H9 (cell line): ENCODE data around the gene ALDH1B1. TPM values are rescaled to one million over a fixed set of nuclear protein-coding genes. Genes with fewer than 3 reads are reported as not detected.

Source experiments
- DNase-seq: peaks from one replicate; pipeline ENCODE4 v3.0.0-alpha.2; 2017
- H2AFZ ChIP-seq: one replicate; pipeline ENCODE4 v1.6.1; 2013; ENCODE audit warnings: mild to moderate bottlenecking, low read length, control low read depth, moderate library complexity
- H2AK5ac ChIP-seq: 2 replicates; pipeline ENCODE4 v1.6.1; 2013; ENCODE audit warnings: low read length, control low read depth, mixed read lengths; ENCODE audit not compliant: insufficient read length
- H2BK120ac ChIP-seq: one replicate; pipeline ENCODE4 v1.6.1; 2013; ENCODE audit warnings: low read depth, mild to moderate bottlenecking, low read length, control low read depth, inconsistent platforms; ENCODE audit not compliant: poor library complexity, severe bottlenecking
- H2BK12ac ChIP-seq: 2 replicates; pipeline ENCODE4 v1.6.1; 2013; ENCODE audit warnings: low read length, control low read depth, mixed read lengths, low read depth; ENCODE audit not compliant: insufficient read length
- H2BK15ac ChIP-seq: 2 replicates; pipeline ENCODE4 v1.6.1; 2013; ENCODE audit warnings: low read depth, low read length, control low read depth
- H2BK20ac ChIP-seq: one replicate; pipeline ENCODE4 v1.6.1; 2013; ENCODE audit warnings: low read depth, mild to moderate bottlenecking, low read length, control low read depth, inconsistent platforms; ENCODE audit not compliant: poor library complexity, severe bottlenecking
- H2BK5ac ChIP-seq: 2 replicates; pipeline ENCODE4 v1.6.1; 2013; ENCODE audit warnings: low read length, control low read depth, mixed read lengths; ENCODE audit not compliant: insufficient read length
- H3K14ac ChIP-seq: 2 replicates; pipeline ENCODE4 v1.6.1; 2013; ENCODE audit warnings: low read length, control low read depth; ENCODE audit not compliant: insufficient read depth
- H3K18ac ChIP-seq: 2 replicates; pipeline ENCODE4 v1.6.1; 2013; ENCODE audit warnings: low read depth, mild to moderate bottlenecking, mixed read lengths, low read length, control low read depth; ENCODE audit not compliant: insufficient read length
- H3K23ac ChIP-seq: 2 replicates; pipeline ENCODE4 v1.6.1; 2013; ENCODE audit warnings: low read length, control low read depth, mixed read lengths, low read depth; ENCODE audit not compliant: insufficient read length
- H3K23me2 ChIP-seq: 2 replicates; pipeline ENCODE4 v1.6.1; 2013; ENCODE audit warnings: low read depth, mild to moderate bottlenecking, mixed read lengths, low read length, control low read depth; ENCODE audit not compliant: insufficient read length, poor library complexity, severe bottlenecking
- H3K27ac ChIP-seq: 2 replicates; pipeline ENCODE4 v1.5.1; 2013; ENCODE audit warnings: low read length, control low read depth, mixed read lengths, low read depth; ENCODE audit not compliant: insufficient read length
- H3K27me3 ChIP-seq: 2 replicates; pipeline ENCODE4 v1.6.1; 2013; ENCODE audit warnings: low read length, control low read depth, inconsistent platforms; ENCODE audit not compliant: insufficient read depth
- H3K4ac ChIP-seq: 2 replicates; pipeline ENCODE4 v1.6.1; 2013; ENCODE audit warnings: low read depth, mild to moderate bottlenecking, control low read depth, inconsistent platforms, low read length, moderate library complexity
- H3K4me1 ChIP-seq: 2 replicates; pipeline ENCODE4 v1.6.1; 2013; ENCODE audit warnings: low read length, control low read depth, inconsistent platforms; ENCODE audit not compliant: insufficient read depth
- H3K4me2 ChIP-seq: 2 replicates; pipeline ENCODE4 v1.6.1; 2013; ENCODE audit warnings: low read length, control low read depth, mixed read lengths; ENCODE audit not compliant: insufficient read length, insufficient read depth
- H3K56ac ChIP-seq: 2 replicates; pipeline ENCODE4 v1.6.1; 2013; ENCODE audit warnings: low read depth, mild to moderate bottlenecking, mixed read lengths, low read length, control low read depth; ENCODE audit not compliant: insufficient read length
- H3K79me1 ChIP-seq: 2 replicates; pipeline ENCODE4 v1.6.1; 2013; ENCODE audit warnings: low read depth, mild to moderate bottlenecking, moderate library complexity, low read length, control low read depth, inconsistent platforms; ENCODE audit not compliant: insufficient read depth, poor library complexity, severe bottlenecking
- H3K79me2 ChIP-seq: 2 replicates; pipeline ENCODE4 v1.6.1; 2013; ENCODE audit warnings: low read length, control low read depth, inconsistent platforms; ENCODE audit not compliant: insufficient read depth
- H3K9ac ChIP-seq: 2 replicates; pipeline ENCODE4 v1.6.1; 2013; ENCODE audit warnings: low read length, control low read depth, mixed read lengths; ENCODE audit not compliant: insufficient read length; ENCODE audit errors: extremely low read depth
- H3K9me3 ChIP-seq: one replicate; pipeline ENCODE4 v1.6.1; 2013; ENCODE audit warnings: low read depth, low read length, inconsistent platforms; ENCODE audit not compliant: control insufficient read depth
- H3T11ph ChIP-seq: one replicate; pipeline ENCODE4 v1.6.1; 2013; ENCODE audit warnings: mild to moderate bottlenecking, low read length, control low read depth, inconsistent platforms
- H4K20me1 ChIP-seq: one replicate; pipeline ENCODE4 v1.6.1; 2013; ENCODE audit not compliant: control insufficient read depth, insufficient read length, insufficient read depth
- H4K5ac ChIP-seq: 2 replicates; pipeline ENCODE4 v1.6.1; 2013; ENCODE audit warnings: low read depth, mild to moderate bottlenecking, mixed read lengths, low read length, control low read depth; ENCODE audit not compliant: insufficient read length
- H4K8ac ChIP-seq: replicated peaks from 2 replicates; pipeline ENCODE4 v1.6.1; 2013; ENCODE audit warnings: low read length, control low read depth, mixed read lengths, low read depth; ENCODE audit not compliant: insufficient read length
- H4K91ac ChIP-seq: 2 replicates; pipeline ENCODE4 v1.6.1; 2013; ENCODE audit warnings: low read depth, mild to moderate bottlenecking, moderate library complexity, mixed read lengths, low read length, control low read depth; ENCODE audit not compliant: insufficient read length
- H3K27ac Mint-ChIP-seq, 3 experiments: 2 replicates in 2 of 3; 3 replicates in 1 of 3; pipeline ENCODE4 v1.8.0; 2020 to 2021; ENCODE audit warnings: mixed read lengths in 3 of 3, mild to moderate bottlenecking in 1 of 3, moderate library complexity in 1 of 3
- H3K27me3 Mint-ChIP-seq: 2 replicates; pipeline ENCODE4 v1.8.0; 2021; ENCODE audit warnings: low read depth, mild to moderate bottlenecking, moderate library complexity, mixed read lengths
- H3K36me3 Mint-ChIP-seq, 3 experiments: 2 replicates in 2 of 3; 3 replicates in 1 of 3; pipeline ENCODE4 v1.8.0; 2020 to 2021; ENCODE audit warnings: low read depth in 3 of 3, mixed read lengths in 3 of 3; ENCODE audit not compliant: insufficient read depth in 1 of 3
- H3K4me1 Mint-ChIP-seq, 2 experiments: 2 replicates each; pipeline ENCODE4 v1.8.0; 2020; ENCODE audit warnings: mixed read lengths in 2 of 2
- H3K4me3 Mint-ChIP-seq, 2 experiments: 2 replicates in 1 of 2; 3 replicates in 1 of 2; pipeline ENCODE4 v1.8.0; 2020 to 2021; ENCODE audit warnings: mild to moderate bottlenecking in 2 of 2, mixed read lengths in 2 of 2, moderate library complexity in 1 of 2
- H3K9me3 Mint-ChIP-seq, 2 experiments: 2 replicates in 1 of 2; 3 replicates in 1 of 2; pipeline ENCODE4 v1.8.0; 2020; ENCODE audit warnings: mild to moderate bottlenecking in 2 of 2, mixed read lengths in 2 of 2, moderate library complexity in 1 of 2
- CTCF ChIP-seq: fragments of 200-600 bp; sonication (generic); conservative IDR thresholded peaks from 3 replicates; pipeline ENCODE4 v1.8.0; 2021; ENCODE audit warnings: antibody characterized with exemption, mild to moderate bottlenecking
- WGBS: extraction: QIAGEN DNeasy Blood & Tissue Kit; methylation state at CpG from one replicate; pipeline ENCODE4 v1.1.7; 2013; ENCODE audit warnings: missing lambda C conversion rate, low lambda C conversion rate, mixed read lengths; ENCODE audit not compliant: insufficient read length; ENCODE audit errors: extremely low coverage; 5-methylcytosine and 5-hydroxymethylcytosine counted together
- total RNA-seq: library from RNA; stranded (reverse); gene quantifications from 2 replicates; pipeline ENCODE4 v1.2.1, GENCODE V29; 2021

ALDH1B1 gene
- total RNA-seq, 1 experiment from 2014 or later = 49.6 TPM

- H2BK120ac ChIP-seq = no peak overlapping the region
- no peak overlapping the region for H4K8ac ChIP-seq
- H2BK5ac ChIP-seq = no peak overlapping the region
- no peaks in the 10 kb centered on the region for H3K79me2 ChIP-seq
- no peaks in the 10 kb centered on the region; the same call in 1 of the 2 replicates for H3K4me1 ChIP-seq
- no peak overlapping the region for H3K23ac ChIP-seq
- no peak overlapping the region for H3K18ac ChIP-seq
- DNase-seq = no peak
- H3K79me1 ChIP-seq = no peaks in the 10 kb centered on the region
- no peak overlapping the region for H3K14ac ChIP-seq
- H3K9me3 ChIP-seq = no peaks in the 10 kb centered on the region
- Mint-ChIP-seq H3K27me3 (peaks cover 56% of the 10 kb centered on the region), H3K4me3 (peak overlapping the region; percentile 54 to 61), H3K27ac (no peak overlapping the region), H3K9me3 (no peaks in the 10 kb centered on the region), H3K36me3 (no peaks in the 10 kb centered on the region; a peak in 1 of 7 replicates), H3K4me1 (peaks cover 48 to 56% of the 10 kb centered on the region in 2 experiments)
- peaks cover 18% of the 10 kb centered on the region; the same call in 1 of the 2 replicates for H3K27me3 ChIP-seq
- no peak overlapping the region for H3K4ac ChIP-seq
- no peak overlapping the region for H2BK12ac ChIP-seq
- no CpG with 5 or more reads among the region's 4 CpGs for WGBS
- H2AK5ac ChIP-seq = no peak overlapping the region
- H3K4me2 ChIP-seq = peak overlapping the region; percentile 51
- no peak overlapping the region for H2BK20ac ChIP-seq
- H3K27ac ChIP-seq = no peak overlapping the region
- no peak overlapping the region for H4K5ac ChIP-seq
- H3K9ac ChIP-seq = no peak overlapping the region
- no peak overlapping the region for H4K91ac ChIP-seq
- no peak overlapping the region for H2BK15ac ChIP-seq
- H3T11ph ChIP-seq = no peak overlapping the region
- no peak overlapping the region for H3K56ac ChIP-seq
- no peak overlapping the region for H2AFZ ChIP-seq
- H4K20me1 ChIP-seq = no peaks in the 10 kb centered on the region
- H3K23me2 ChIP-seq = peaks cover 10% of the 10 kb centered on the region
- TF ChIP-seq CTCF = no peak
Measured at GRCh38 chr9:38424918-38425317, 32.4 kb downstream of the ALDH1B1 start.
